HepG2 (cell line): ENCODE data around the gene CCDC57. TPM values are rescaled to one million over a fixed set of nuclear protein-coding genes. Genes with fewer than 3 reads are reported as not detected.

Experiments used
- BORCS8-MEF2B ChIP-seq: sonication (generic); formaldehyde crosslinking; IDR thresholded peaks from 2 replicates; pipeline ENCODE4 v1.8.0; 2022; ENCODE audit warnings: mild to moderate bottlenecking, missing genetic modification reagents
- CBX1 ChIP-seq: IDR thresholded peaks from one replicate; pipeline ENCODE4 v1.6.1; 2016; ENCODE audit warnings: antibody characterized with exemption, low read depth
- CSRNP2 ChIP-seq: sonication (generic); formaldehyde crosslinking; conservative IDR thresholded peaks from 2 replicates; pipeline ENCODE4 v1.8.0; 2022; ENCODE audit warnings: low read depth, missing genetic modification reagents
- HMG20A ChIP-seq: IDR thresholded peaks from 2 replicates; pipeline ENCODE4 v1.6.1; 2016; ENCODE audit warnings: borderline replicate concordance
- KMT2A ChIP-seq: sonication (generic); formaldehyde crosslinking; IDR thresholded peaks from 2 replicates; pipeline ENCODE4 v1.4.0; 2020; ENCODE audit warnings: missing genetic modification reagents
- MLLT10 ChIP-seq: sonication (generic); formaldehyde crosslinking; IDR thresholded peaks from 2 replicates; pipeline ENCODE4 v1.4.0; 2020; ENCODE audit warnings: missing genetic modification reagents
- NR2F1 ChIP-seq, 2 experiments: fragments of 450-650 bp in 1 of 2; formaldehyde crosslinking in 1 of 2; IDR thresholded peaks; 2 replicates each; pipeline versions ENCODE4 v1.5.0 to v1.6.1; 2016 to 2020; ENCODE audit warnings: mild to moderate bottlenecking in 1 of 2, missing compliant biosample characterization in 1 of 2, missing genetic modification reagents in 1 of 2, moderate library complexity in 1 of 2
- RBM22 ChIP-seq: fragments of 200-400 bp; formaldehyde crosslinking; optimal IDR thresholded peaks from 2 replicates; pipeline ENCODE3; 2017; ENCODE audit warnings: mild to moderate bottlenecking, low read length, moderate library complexity
- RNF2 ChIP-seq: fragments of 450-650 bp; conservative IDR thresholded peaks from 2 replicates; pipeline ENCODE4 v1.6.1; 2016; ENCODE audit warnings: low read depth
- SNRNP70 ChIP-seq: fragments of 200-400 bp; formaldehyde crosslinking; IDR thresholded peaks from 2 replicates; pipeline ENCODE4 v1.6.1; 2017; ENCODE audit warnings: mild to moderate bottlenecking, low read depth, low read length, moderate library complexity
- THYN1 ChIP-seq: sonication (generic); formaldehyde crosslinking; IDR thresholded peaks from 2 replicates; pipeline ENCODE4 v1.8.1; 2023; ENCODE audit warnings: low read depth, mild to moderate bottlenecking, moderate library complexity, missing genetic modification reagents, borderline replicate concordance
- ZNF101 ChIP-seq: sonication (generic); formaldehyde crosslinking; IDR thresholded peaks from 2 replicates; pipeline ENCODE4 v1.4.0; 2020; ENCODE audit warnings: mild to moderate bottlenecking, low read depth, missing genetic modification reagents, borderline replicate concordance
- ZNF121 ChIP-seq: sonication (generic); formaldehyde crosslinking; IDR thresholded peaks from 2 replicates; pipeline ENCODE4 v1.5.0; 2020; ENCODE audit warnings: mild to moderate bottlenecking, missing genetic modification reagents
- ZNF441 ChIP-seq: sonication (generic); formaldehyde crosslinking; IDR thresholded peaks from 2 replicates; pipeline ENCODE4 v1.7.0; 2021; ENCODE audit warnings: missing genetic modification reagents, borderline replicate concordance
- ZNF543 ChIP-seq: sonication (generic); formaldehyde crosslinking; IDR thresholded peaks from 2 replicates; pipeline ENCODE4 v1.4.0; 2020; ENCODE audit warnings: mild to moderate bottlenecking, missing genetic modification reagents
- ZNF800 ChIP-seq: sonication (generic); formaldehyde crosslinking; IDR thresholded peaks from 2 replicates; pipeline ENCODE4 v1.4.0; 2020; ENCODE audit warnings: missing genetic modification reagents
- ZNF816 ChIP-seq: sonication (generic); formaldehyde crosslinking; IDR thresholded peaks from 2 replicates; pipeline ENCODE4 v1.8.0; 2022; ENCODE audit warnings: missing genetic modification reagents, mild to moderate bottlenecking, borderline replicate concordance
- polyA plus RNA-seq, 8 experiments: library from polyadenylated mRNA; depleted of rRNA in 3 of 8; stranded (reverse) in 7 of 8; unstranded in 1 of 8; fragments of >200 nt; fragmentation: Illumina TruSeq in 4 of 8; extraction: Trizol in 4 of 8; gene quantifications; 2 replicates each; pipeline versions ENCODE4 v1.2.1 to v1.2.3, GENCODE V29; 2011 to 2016; ENCODE audit warnings: low read depth in 4 of 8, missing spikeins in 1 of 8, mixed read lengths in 1 of 8; ENCODE audit not compliant: insufficient read depth in 1 of 8
- total RNA-seq, 5 experiments: library from RNA; depleted of rRNA; stranded (reverse); fragments of >200 nt; fragmentation: Illumina TruSeq; extraction: Trizol; gene quantifications; 2 replicates each; pipeline ENCODE4 v1.2.3, GENCODE V29; 2016; ENCODE audit warnings: low read depth in 1 of 5
- TF ChIP-seq, protein P1 (sequence below): sonication (generic); formaldehyde crosslinking; conservative IDR thresholded peaks from 2 replicates; pipeline ENCODE4 v1.8.0; 2022; ENCODE audit warnings: missing genetic modification reagents
- TF ChIP-seq, protein P2 (sequence below): sonication (generic); formaldehyde crosslinking; IDR thresholded peaks from 2 replicates; pipeline ENCODE4 v1.5.0; 2020; ENCODE audit warnings: mild to moderate bottlenecking, missing genetic modification reagents, borderline replicate concordance

The CCDC57 gene
- total and polyA plus RNA-seq, 2 of the 13 experiments (the other 11 are each of a cell fraction or from before 2014, with no cell fraction given): 59.3 to 59.9 TPM

DNA sequence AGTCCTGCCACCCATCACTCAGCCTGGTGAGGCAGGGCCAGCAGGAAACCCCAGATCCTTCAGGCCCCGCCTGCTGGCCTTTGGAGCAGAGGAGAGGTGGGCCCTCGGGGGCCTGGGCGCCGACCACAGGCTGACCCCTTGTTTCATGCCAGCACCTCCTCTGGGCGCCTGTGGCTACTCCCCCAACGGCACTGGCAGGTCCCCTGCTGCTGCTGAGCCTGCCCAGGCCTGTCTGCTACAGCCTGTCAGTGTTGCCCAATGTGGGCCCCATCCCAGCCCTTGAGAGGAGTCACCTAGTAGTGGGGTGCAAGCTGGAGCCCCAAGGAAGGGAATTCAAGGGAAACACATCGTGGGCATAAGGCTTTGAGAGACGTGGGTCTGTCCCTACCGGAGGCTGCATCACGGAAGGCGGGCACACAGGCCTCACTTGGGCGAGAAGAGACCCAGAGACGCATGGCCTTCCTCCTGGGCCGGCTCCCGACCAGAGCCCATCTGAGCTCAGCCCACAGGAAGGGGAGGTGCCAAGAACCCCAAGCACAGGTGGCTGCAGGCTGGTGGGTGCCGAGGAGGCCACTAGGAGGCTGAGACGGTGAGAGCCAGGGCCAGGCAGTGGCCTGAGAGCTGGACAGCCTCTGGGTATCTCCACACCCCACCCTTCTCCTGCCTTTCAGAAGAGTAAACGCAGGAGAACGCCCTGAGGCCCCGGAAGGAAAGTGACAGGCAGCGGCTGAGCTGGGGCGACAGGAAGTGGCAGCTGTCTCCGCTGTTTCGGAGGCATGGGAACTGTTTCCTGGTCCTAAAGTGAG lies 106.6 kb downstream of the CCDC57 start (continued):
- TF ChIP-seq THYN1 (CRISPR knock-in tag) (no peak), ZNF441 (CRISPR knock-in tag) (peak; percentile 53; the same call in 1 of the 2 replicates), RBM22 (peak; percentile 82), KMT2A (CRISPR knock-in tag) (0 out of 2 replicates have a peak, but pooled peaks have one; percentile 47), CBX1 (peak; percentile 59), BORCS8-MEF2B (CRISPR knock-in tag) (peak; percentile 85; the same call in 1 of the 2 replicates), CSRNP2 (CRISPR knock-in tag) (no peak), ZNF543 (peak; percentile 72; the same call in 1 of the 2 replicates), SNRNP70 (no peak), RNF2 (peak; percentile 60; the same call in 1 of the 2 replicates), ZNF101 (no peak), ZNF816 (no peak), ZNF121 (peak; percentile 47; the same call in 1 of the 2 replicates), NR2F1 (CRISPR knock-in tag; IDR thresholded peaks at IDR 0.05) (no peak), ZNF800 (peak; percentile 93), HMG20A (CRISPR knock-in tag) (peak; percentile 58; the same call in 1 of the 2 replicates), MLLT10 (CRISPR knock-in tag) (no peak)
- TF ChIP-seq, protein P1, sequence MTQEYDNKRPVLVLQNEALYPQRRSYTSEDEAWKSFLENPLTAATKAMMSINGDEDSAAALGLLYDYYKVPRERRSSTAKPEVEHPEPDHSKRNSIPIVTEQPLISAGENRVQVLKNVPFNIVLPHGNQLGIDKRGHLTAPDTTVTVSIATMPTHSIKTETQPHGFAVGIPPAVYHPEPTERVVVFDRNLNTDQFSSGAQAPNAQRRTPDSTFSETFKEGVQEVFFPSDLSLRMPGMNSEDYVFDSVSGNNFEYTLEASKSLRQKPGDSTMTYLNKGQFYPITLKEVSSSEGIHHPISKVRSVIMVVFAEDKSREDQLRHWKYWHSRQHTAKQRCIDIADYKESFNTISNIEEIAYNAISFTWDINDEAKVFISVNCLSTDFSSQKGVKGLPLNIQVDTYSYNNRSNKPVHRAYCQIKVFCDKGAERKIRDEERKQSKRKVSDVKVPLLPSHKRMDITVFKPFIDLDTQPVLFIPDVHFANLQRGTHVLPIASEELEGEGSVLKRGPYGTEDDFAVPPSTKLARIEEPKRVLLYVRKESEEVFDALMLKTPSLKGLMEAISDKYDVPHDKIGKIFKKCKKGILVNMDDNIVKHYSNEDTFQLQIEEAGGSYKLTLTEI (CRISPR knock-in tag): no peak
- TF ChIP-seq, protein P2, sequence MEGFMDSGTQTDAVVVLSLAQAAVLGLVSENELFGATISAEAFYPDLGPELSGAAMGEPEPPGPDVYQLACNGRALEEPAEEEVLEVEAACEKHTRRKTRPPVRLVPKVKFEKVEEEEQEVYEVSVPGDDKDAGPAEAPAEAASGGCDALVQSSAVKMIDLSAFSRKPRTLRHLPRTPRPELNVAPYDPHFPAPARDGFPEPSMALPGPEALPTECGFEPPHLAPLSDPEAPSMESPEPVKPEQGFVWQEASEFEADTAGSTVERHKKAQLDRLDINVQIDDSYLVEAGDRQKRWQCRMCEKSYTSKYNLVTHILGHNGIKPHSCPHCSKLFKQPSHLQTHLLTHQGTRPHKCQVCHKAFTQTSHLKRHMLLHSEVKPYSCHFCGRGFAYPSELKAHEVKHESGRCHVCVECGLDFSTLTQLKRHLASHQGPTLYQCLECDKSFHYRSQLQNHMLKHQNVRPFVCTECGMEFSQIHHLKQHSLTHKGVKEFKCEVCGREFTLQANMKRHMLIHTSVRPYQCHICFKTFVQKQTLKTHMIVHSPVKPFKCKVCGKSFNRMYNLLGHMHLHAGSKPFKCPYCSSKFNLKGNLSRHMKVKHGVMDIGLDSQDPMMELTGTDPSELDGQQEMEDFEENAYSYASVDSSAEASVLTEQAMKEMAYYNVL (CRISPR knock-in tag): peak; percentile 72
